ENCODE results near the gene TEAD4.

DNA sequence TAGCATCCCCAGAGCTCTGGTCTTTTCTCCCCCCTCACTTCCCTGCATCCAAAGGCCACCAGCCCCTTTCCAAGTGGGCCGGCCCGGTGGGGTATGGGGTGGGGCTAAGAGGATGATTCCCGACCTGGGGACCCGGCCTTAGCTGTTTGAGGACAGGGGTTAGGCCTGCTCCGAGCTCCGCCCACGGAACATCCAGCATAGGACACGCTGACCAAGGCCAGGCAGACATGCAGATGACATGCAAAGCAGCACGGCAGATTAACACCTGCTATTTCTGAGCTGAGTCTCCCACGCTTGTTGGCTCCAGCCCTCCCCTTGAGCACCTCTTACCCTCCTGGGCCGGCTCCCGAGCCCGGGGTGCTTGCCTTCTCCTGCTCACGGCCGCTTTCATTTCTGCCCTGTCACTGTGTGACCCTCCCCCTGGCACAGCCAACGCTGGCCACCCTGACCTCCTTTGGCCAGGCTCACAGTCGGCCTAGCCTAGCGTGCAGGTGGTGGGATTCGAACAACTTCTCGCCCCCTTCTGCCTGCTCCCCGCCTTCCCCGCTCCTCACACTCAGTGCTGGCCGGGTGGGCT, 40.2 kb downstream of the TEAD4 start:
- TF ChIP-seq, protein P1, sequence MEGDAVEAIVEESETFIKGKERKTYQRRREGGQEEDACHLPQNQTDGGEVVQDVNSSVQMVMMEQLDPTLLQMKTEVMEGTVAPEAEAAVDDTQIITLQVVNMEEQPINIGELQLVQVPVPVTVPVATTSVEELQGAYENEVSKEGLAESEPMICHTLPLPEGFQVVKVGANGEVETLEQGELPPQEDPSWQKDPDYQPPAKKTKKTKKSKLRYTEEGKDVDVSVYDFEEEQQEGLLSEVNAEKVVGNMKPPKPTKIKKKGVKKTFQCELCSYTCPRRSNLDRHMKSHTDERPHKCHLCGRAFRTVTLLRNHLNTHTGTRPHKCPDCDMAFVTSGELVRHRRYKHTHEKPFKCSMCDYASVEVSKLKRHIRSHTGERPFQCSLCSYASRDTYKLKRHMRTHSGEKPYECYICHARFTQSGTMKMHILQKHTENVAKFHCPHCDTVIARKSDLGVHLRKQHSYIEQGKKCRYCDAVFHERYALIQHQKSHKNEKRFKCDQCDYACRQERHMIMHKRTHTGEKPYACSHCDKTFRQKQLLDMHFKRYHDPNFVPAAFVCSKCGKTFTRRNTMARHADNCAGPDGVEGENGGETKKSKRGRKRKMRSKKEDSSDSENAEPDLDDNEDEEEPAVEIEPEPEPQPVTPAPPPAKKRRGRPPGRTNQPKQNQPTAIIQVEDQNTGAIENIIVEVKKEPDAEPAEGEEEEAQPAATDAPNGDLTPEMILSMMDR (IDR thresholded peaks at IDR 0.05; ENCODE audit: low read depth, low read length, missing input control): no peak
- no peak for TF ChIP-seq TAF1 (conservative IDR thresholded peaks at IDR 0.05)
- TF ChIP-seq, protein P2, sequence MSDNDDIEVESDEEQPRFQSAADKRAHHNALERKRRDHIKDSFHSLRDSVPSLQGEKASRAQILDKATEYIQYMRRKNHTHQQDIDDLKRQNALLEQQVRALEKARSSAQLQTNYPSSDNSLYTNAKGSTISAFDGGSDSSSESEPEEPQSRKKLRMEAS (IDR thresholded peaks at IDR 0.05): no peak

Measured in liver (tissue), 3 donors.